Measurements from ENCODE around the gene ZNF692. TPM values are rescaled to one million over a fixed set of nuclear protein-coding genes. Genes with fewer than 3 reads are reported as not detected.

ZNF692 gene
- total RNA-seq, 2 experiments from 2014 or later, result 58.6 to 70.2 TPM

DNA sequence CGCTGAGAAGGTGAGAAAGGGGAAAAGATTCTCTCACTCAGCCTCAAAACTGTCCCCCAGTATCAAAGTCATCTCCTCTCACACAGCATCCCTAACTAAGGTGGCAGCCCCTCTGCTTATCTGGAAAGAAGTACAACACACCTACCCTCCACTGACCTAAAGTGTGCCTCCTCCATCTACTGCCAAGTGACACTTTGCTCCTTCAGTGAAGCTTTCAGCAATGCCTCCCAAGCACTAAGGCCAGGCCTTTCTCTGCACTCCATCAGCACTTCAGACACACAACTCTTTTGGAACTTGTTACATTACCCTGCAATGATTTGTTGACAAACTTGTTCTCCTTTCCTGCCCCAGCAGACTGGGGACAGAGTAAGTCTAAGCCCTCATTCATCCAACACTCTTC lies 34.6 kb downstream of the ZNF692 start:
- peak overlapping the region; percentile 98 for H3K27ac Mint-ChIP-seq
- peaks cover 37% of the 10 kb centered on the region for H3K4me1 Mint-ChIP-seq
- POLR2A ChIA-PET, result interaction anchor here (1.6 to 3.9 kb wide), 2 partner anchors 14 to 35 kb away, joined by 5 to 74 read pairs; partner anchors contain the start of genes ZNF672 and ZNF692
- no peaks in the 10 kb centered on the region for H3K9me3 Mint-ChIP-seq
- peak overlapping the region; percentile 94 for H3K4me3 Mint-ChIP-seq
- ATAC-seq (ENCODE audit: low read depth) (no peak), DNase-seq (peak; percentile 2)
- H3K36me3 Mint-ChIP-seq, result peaks cover 24% of the 10 kb centered on the region
- no peaks in the 10 kb centered on the region for H3K27me3 Mint-ChIP-seq

DNA sequence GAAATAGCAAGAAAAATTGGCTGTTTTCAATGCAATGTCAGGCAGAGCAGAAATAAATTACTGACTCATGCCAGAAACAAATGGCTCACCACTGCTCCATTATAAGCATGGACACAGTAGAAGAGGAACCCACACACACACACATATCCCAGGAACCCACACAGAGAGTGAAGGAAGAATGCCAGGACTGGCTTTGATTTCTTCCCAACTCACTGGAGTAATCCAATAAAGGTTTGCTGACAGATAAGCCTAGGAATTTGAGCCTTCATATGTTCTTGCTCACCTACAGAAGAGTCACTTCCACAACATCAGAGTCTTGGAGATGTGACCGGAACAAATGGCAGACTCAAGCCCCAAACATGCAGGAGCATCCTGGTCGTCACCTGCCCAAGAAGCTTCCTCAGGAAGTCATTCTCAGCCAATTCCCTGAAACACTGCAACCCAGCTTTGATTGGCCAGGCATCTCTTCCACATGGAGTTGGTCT lies 35.3 kb downstream of the ZNF692 start:
- Mint-ChIP-seq H3K27me3 (no peaks in the 10 kb centered on the region), H3K27ac (peak overlapping the region; percentile 15), H3K4me3 (peak overlapping the region; percentile 9), H3K36me3 (peaks cover 28% of the 10 kb centered on the region), H3K9me3 (no peaks in the 10 kb centered on the region), H3K4me1 (peaks cover 44% of the 10 kb centered on the region)
- POLR2A ChIA-PET, result no interaction called here
- ATAC-seq (ENCODE audit: low read depth) (no peak), DNase-seq (no peak)

DNA sequence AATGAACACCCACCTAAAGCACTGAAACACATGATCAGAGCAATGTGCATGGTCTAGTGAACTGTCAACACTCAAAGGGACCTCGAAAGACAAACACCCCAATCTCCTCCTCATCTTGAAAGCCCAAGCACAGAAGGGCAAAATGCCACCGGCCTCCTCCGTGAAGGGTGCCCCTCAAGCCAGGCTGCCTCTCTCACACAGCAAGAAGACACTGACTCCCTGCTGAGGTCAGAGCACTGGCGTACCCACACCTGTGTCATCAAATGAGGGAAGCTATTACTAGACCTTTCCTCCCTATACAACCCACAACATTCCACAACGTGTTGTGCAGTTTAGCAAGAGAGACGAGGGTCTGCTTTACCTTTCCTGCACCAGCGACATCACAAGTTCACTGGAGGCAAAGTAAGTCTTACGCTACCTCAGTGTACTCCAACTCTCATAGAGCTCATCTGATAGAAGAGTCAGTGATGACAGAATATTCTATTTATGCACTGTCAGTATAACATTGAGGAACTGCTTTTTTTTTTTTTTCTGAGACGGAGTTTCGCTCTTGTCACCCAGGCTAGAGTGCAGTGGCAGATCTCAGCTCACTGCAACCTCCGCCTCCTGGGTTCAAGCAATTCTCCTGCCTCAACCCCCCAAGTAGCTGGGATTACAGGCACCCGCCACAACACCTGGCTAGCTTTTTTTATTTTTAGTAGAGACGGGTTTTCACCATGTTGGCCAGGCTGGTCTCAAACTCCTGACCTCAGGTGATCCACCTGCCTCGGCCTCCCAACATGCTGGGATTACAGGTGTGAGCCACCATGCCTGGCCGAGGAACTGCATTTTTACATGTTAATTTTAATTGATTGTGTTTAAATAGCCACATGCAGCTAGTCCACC lies 36.5 kb downstream of the ZNF692 start:
- Mint-ChIP-seq H3K9me3 (no peaks in the 10 kb centered on the region), H3K27ac (no peak overlapping the region), H3K27me3 (no peaks in the 10 kb centered on the region), H3K4me1 (peaks cover 49% of the 10 kb centered on the region), H3K4me3 (no peak overlapping the region), H3K36me3 (peaks cover 28% of the 10 kb centered on the region)
- DNase-seq (no peak), ATAC-seq (ENCODE audit: low read depth) (no peak)
- POLR2A ChIA-PET, result interaction anchor here (0.7 kb wide), 1 partner anchor 1296 kb away, joined by 5 read pairs; no protein-coding TSS in a partner anchor

DNA sequence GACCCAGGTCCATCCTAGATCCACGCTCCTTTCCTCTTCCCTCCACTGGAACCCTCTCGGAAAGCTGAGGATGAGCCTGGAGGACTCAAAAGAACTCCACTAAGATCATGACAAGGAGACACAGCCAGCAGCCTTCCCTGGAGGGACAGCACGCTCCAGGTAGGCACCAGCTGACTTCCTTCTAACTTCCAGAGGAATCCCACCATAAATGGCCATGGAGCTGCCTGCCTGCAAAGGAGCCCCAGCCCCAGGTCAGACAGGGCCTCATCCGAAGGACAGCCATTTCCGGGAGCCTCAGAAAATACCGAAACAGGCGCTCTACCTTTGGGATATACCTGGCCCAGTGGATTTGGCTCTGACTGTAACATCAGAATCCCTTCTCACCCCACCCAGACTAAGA lies 37.2 kb downstream of the ZNF692 start:
- H3K36me3 Mint-ChIP-seq, result peaks cover 30% of the 10 kb centered on the region
- ATAC-seq (ENCODE audit: low read depth) (no peak), DNase-seq (no peak)
- peaks cover 50% of the 10 kb centered on the region for H3K4me1 Mint-ChIP-seq
- no peaks in the 10 kb centered on the region for H3K9me3 Mint-ChIP-seq
- no peak overlapping the region for H3K27ac Mint-ChIP-seq
- POLR2A ChIA-PET, result no interaction called here
- no peak overlapping the region for H3K4me3 Mint-ChIP-seq
- H3K27me3 Mint-ChIP-seq, result no peaks in the 10 kb centered on the region

DNA sequence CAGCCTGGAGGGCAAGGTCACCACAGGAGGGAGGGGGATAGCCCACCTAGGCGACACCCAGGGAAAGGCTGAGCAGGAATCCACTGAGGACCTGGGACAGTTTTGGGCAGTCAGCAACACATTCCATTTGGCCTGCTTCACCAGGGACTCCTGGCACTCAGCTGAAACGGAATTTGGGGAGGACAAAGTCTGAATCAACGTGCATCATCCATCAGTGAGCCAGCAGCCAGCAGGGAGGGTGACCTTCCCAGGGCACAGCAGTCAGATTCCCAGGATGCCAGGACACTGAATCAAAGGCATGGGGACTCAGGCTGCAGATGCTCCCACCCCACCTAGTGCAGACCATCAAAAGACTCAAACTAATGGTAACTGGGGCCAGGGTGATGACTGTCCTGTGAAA lies 37.8 kb downstream of the ZNF692 start:
- POLR2A ChIA-PET, result no interaction called here
- ATAC-seq (ENCODE audit: low read depth), result no peak
- Mint-ChIP-seq H3K27me3 (no peaks in the 10 kb centered on the region), H3K4me1 (peaks cover 54% of the 10 kb centered on the region), H3K4me3 (no peak overlapping the region), H3K9me3 (no peaks in the 10 kb centered on the region), H3K27ac (no peak overlapping the region), H3K36me3 (peaks cover 30% of the 10 kb centered on the region)
- DNase-seq, result no peak

DNA sequence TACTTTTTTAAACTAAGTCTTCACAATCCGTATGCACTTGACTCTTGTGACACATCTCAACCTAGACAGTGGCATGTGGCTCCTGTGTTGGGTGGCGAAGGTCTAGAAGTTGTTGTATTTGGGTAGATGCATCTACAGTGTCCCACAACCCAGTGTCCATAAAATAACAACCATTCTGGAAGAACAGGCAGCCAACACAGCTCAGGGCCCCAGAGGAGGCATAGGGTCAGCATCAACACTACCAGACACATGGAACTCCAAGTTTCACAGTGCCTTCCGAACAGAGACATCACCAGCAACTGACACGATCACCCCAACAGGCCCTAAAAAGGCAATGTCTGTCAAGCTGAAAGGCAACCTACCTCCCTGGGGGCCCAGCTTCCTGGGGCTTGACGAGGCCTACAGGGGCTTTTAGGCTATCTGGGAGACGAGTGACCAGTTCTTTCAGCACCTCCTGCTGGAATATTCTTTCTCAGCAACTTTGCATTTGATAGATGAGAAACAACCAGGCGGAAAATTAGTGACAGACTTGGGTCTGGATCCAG lies 38.8 kb downstream of the ZNF692 start:
- H3K27me3 Mint-ChIP-seq, result no peaks in the 10 kb centered on the region
- POLR2A ChIA-PET, result interaction anchor here (0.7 kb wide), 1 partner anchor 106 kb away, joined by 7 read pairs; no protein-coding TSS in a partner anchor
- peaks cover 32% of the 10 kb centered on the region for H3K36me3 Mint-ChIP-seq
- ATAC-seq (ENCODE audit: low read depth), result no peak
- no peak overlapping the region for H3K27ac Mint-ChIP-seq
- DNase-seq, result no peak
- no peaks in the 10 kb centered on the region for H3K9me3 Mint-ChIP-seq
- H3K4me1 Mint-ChIP-seq, result peaks cover 58% of the 10 kb centered on the region
- no peak overlapping the region for H3K4me3 Mint-ChIP-seq

DNA sequence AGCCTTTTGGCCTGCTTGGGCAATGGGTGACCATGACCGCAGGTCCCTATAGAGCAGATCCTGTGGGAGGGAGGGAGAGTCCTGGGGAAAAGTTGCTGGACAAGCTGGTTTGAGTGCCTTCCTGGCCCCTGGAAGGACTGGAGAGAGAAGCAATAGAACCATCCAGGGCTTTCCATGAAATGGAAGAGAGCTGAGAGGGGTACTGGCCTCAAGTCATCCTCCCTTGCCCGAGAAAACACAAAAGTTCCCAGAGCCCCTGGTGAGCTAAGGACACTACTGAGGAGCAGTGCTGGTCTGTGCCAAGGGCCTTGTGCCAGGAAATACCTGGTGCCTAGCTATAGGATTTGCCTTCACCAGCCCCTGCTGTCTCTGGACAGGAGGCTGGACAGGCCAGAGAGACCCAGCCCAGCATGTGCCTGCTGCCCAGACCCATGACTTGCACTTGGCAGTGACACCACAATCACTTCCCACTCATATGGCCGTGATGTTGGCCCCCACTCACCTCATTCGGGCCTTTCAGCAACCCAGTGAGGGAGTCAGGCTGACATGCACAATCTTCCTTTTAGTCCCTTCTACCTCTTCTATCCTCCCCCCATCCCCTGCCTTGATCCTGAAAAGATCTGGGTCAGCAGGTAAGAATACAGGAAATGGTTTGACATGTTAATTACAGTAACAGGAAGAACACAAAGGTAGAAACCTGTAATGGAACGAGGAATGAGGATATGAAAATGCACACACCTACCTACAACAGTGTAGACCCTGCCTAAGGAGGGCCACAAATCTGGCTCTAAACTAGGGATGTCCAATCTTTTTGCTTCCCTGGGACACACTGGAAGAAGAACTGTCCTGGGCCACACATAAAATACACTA lies 40.1 kb downstream of the ZNF692 start:
- POLR2A ChIA-PET, result interaction anchor here (0.6 to 1.3 kb wide), 3 partner anchors 14 to 1489 kb away, joined by 3 to 5 read pairs (median 4); no protein-coding TSS in a partner anchor
- peak; percentile 29 for ATAC-seq (ENCODE audit: low read depth)
- peak overlapping the region; percentile 35 for H3K4me3 Mint-ChIP-seq
- H3K27me3 Mint-ChIP-seq, result no peaks in the 10 kb centered on the region
- peaks cover 27% of the 10 kb centered on the region for H3K36me3 Mint-ChIP-seq
- no peak for DNase-seq
- peaks cover 46% of the 10 kb centered on the region for H3K4me1 Mint-ChIP-seq
- no peaks in the 10 kb centered on the region for H3K9me3 Mint-ChIP-seq
- peak overlapping the region; percentile 63 for H3K27ac Mint-ChIP-seq

DNA sequence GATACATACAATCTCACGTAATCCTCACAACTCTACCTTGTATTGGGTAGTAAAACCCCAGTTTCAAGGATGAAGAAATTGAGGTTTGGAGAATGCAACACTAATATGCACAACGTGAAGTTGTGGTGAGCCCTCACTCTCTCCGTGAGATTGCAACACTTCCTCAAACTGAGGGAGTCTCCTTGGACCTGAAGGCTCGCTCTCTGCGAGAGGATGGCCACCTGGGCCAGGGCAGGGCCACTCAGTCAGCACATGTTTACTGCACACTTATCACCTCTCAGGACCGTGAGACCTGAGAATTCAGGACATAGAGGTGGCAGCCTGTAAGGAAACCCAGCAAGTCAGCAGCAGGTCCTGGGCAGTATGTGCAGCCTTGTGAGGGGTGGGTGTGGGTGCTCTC lies 41.8 kb downstream of the ZNF692 start:
- Mint-ChIP-seq H3K4me1 (peaks cover 35% of the 10 kb centered on the region), H3K27me3 (no peaks in the 10 kb centered on the region), H3K9me3 (no peaks in the 10 kb centered on the region), H3K27ac (peak overlapping the region; percentile 81), H3K36me3 (peaks cover 27% of the 10 kb centered on the region), H3K4me3 (no peak overlapping the region)
- DNase-seq, result no peak
- POLR2A ChIA-PET, result no interaction called here
- no peak for ATAC-seq (ENCODE audit: low read depth)

DNA sequence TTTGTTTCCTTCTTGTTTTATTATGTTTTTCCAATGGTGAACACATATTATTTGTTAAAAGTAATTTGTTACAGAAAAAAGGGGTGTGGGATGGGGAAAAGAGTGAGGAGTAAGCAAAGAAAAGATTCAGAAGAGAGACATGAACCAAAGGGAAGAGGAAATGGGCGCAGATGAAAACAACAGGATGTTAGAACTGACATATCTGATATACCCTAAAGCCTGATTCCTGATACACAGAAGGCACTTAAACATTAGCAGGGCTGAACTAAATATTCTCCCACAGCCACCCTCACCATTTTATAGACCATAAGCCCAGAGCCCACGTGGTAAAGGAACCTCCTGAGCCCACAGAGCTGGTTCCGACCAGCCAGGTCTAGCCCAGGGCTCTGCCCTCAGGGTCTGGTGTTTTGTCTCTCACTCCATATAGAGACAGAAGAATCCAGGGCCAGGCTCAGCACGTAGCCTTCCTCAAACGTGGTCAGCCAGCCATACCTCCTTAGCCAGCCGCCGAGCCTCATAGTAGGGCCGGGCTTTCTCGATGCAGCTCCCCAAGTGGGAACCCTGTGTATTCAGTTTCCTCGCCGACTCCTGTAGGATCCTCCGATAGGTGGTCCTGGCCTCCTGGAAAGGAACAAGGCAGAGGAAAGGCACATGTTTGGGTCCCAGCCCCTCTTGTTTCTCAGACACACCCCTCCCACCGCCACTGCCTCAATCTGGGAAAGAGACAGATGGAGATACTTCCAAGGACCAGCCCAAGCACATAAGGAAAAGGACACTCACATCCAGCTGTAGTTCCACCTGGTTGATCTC lies 42.6 kb downstream of the ZNF692 start:
- ATAC-seq (ENCODE audit: low read depth) (no peak), DNase-seq (no peak)
- Mint-ChIP-seq H3K36me3 (peaks cover 29% of the 10 kb centered on the region), H3K9me3 (no peaks in the 10 kb centered on the region), H3K4me3 (peak overlapping the region; percentile 32), H3K27ac (peak overlapping the region; percentile 81), H3K27me3 (no peaks in the 10 kb centered on the region), H3K4me1 (peaks cover 33% of the 10 kb centered on the region)
- POLR2A ChIA-PET, result no interaction called here

DNA sequence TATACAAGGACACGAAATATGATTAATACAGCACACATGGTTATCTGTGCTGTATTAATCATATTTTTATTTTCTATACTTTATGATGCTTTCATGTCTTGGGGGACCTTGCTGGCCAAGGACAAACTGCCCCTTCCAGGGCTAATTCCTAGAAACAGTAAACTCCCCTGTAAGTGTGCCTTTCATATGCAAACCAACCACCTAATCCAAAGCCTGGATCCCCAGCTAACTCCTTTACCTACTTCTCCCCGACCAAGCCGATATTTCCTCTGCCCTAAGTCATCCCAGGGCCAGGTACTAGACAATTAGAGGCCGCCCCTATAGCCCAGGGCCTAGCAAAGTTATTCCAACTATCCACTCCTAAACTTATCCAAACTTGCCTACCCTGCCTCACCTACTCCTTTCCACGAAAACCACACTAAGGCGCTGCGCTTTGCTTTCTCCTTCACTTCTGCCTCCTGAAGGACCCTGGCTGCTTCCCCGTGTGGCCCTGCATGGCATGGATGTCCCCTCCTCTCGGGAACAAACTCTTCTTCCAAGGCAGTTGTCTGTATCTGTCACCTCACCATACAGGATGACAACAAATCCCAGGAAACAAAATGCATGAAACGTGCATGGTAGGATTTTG lies 43.4 kb downstream of the ZNF692 start:
- Mint-ChIP-seq H3K27ac (peak overlapping the region; percentile 81), H3K9me3 (no peaks in the 10 kb centered on the region), H3K4me3 (no peak overlapping the region), H3K36me3 (peaks cover 24% of the 10 kb centered on the region), H3K27me3 (no peaks in the 10 kb centered on the region), H3K4me1 (peaks cover 33% of the 10 kb centered on the region)
- ATAC-seq (ENCODE audit: low read depth) (no peak), DNase-seq (no peak)
- POLR2A ChIA-PET, result no interaction called here

DNA sequence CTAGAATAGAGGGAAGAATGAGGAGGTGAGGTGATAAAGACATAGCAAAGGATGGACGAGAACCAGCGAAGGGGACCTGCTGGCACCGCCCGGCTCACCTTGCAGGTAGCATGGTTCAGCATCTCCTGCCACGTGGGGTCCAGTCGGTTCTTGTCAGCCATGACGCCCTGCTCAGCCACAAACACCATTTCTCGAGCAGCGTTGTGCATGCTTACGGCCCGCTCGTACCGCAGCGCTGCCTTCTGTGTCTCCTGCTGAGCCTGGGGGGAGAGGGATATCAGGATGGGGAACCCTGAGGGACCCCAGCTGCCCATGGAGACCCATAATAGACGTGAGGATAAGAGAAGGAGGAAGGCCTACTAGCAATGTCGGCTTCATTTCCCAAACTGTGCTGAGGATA lies 44.5 kb downstream of the ZNF692 start:
- Mint-ChIP-seq H3K4me3 (no peak overlapping the region), H3K4me1 (peaks cover 27% of the 10 kb centered on the region), H3K27me3 (no peaks in the 10 kb centered on the region), H3K36me3 (peaks cover 17% of the 10 kb centered on the region), H3K9me3 (no peaks in the 10 kb centered on the region), H3K27ac (no peak overlapping the region)
- POLR2A ChIA-PET, result no interaction called here
- no peak for DNase-seq
- ATAC-seq (ENCODE audit: low read depth), result no peak

DNA sequence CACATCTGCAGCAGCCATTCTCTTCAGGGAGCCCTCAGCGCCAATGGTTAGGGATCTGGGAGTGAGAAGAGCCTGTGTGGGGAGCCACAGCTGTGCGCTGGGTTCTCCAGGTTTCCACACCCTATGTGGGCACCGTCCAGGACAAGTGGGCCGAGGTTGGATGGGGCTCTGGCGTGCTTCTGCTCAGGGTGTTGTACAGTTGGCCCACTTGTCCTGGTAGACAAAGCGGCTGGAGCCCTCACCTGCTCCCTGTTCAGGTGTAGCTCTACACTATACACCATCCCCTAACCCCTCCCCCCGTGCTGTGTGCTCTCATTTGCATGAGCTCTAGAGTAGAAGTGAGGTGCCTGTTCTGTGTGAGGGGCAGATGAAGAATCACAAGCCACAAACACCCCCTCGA lies 45.3 kb downstream of the ZNF692 start:
- no peak for DNase-seq
- Mint-ChIP-seq H3K9me3 (no peaks in the 10 kb centered on the region), H3K4me3 (no peak overlapping the region), H3K27me3 (no peaks in the 10 kb centered on the region), H3K27ac (no peak overlapping the region), H3K4me1 (peaks cover 21% of the 10 kb centered on the region), H3K36me3 (peaks cover 13% of the 10 kb centered on the region)
- ATAC-seq (ENCODE audit: low read depth), result no peak
- POLR2A ChIA-PET, result no interaction called here
